A204.1 (cell line): ENCODE results near the gene NUS1.
A peak's percentile ranks its signal among the peaks of the same experiment; 100 is the strongest.
"Not testable (repeated sequence)": the region's sequence is repeated elsewhere in the genome, so short reads cannot be mapped to it uniquely, and the experiment has no call there.

Experiments used
- FAIRE-seq: peaks from 2 replicates; lab custom pipeline; 2012; peaks lifted over from hg19 to GRCh38; lab: Jason Lieb, UNC

NUS1 gene

DNA sequence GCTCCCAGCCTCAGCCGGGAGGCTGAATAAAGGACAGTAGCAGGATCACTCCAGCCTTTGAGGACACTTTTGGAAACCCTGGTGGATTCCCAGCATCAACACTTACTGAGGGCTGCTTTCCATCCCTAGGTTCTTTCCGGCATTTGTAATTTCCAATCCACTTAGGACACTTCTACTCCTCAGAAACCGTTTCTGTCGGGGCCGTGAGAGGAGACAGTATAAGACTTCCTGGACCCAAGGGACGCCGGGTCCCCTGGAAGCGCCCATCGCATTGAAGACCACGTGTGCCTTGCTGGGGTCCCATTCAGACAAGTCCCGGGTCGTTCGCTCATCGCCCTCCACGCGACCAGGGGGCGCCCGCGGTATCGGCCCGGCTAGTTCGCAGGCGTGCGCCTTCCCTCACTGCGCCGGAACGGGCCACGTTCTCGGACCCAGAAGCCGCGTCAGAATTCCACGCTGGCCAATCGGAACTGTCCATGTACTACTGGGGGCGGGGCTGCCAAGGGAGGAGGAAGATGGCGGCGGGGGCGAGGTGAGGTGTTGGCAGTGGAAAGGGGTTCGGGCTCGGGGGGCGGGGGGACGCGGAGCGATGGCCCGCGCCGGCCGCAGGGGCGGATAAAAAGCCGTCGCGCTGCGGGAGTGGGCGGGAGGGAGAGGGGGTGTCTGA lies at the start of gene NUS1:
Gene NUS1, plus strand, starts transcription at position 479 of the 667 bp plus-strand sequence. CDS start 202 bp downstream, outside the sequence.
- FAIRE-seq: peak; percentile 14

DNA sequence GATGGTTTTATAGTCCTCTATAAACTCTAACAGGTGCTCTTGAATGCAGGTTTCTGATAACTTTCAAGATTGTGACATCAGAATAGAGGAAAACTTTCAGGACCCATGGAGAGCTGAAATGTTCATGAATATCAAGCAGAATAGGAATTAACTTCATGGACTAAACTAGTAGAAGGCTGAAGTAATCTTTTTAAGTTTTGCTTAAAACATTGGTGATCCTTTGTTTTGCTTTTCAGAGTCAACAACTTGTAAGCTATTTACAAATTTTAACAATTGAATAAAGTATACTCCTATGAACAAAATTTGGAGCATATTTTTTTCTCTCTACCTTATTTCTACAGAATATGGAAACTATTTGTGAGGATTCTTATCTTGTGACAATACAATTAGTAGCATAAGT lies 47.7 kb upstream of the NUS1 start:
- no peak for FAIRE-seq

DNA sequence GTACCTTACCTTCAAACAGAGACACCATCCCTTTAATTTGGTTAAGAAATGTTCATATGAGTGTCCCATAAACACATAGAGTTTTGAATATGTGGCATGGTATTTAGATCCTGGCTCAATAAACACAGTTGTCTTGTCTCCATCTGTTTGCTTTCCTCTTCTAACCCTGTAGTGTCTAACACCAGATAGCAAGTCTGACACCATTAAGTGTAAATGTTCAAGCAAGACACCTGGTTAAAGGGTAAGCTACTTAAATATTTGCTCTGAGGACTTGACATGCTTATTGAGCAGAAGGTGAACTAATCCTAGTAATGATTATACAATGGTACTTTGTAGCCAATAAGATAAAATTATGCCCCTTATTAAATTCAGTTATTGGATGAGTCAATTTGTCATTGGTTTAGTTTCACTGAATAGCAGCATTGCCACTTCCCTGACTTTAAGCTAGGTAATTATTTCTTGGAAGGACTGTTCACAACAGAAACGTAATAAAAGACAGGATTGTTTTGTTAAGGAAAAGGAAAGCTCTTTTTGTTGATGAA lies 46.1 kb upstream of the NUS1 start:
- FAIRE-seq: no peak

DNA sequence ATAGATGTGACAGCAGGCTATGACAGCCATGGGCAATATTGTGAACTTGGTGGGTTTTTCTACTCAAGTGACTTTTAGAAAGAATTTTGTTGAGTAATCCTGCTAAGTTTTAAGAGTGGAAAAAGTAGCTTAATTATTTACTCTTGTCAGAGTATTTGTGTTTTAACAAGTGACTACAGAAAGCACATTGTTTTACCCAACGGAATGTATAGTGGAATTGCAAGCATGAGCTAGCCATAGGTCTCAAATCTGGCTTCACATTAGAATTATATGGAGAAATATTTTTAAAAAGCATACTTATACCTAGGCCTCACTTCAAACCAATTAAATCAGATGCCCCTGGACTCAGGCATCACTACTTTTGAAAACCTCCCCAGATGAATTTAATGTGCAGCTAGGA lies 37.5 kb upstream of the NUS1 start:
- no peak for FAIRE-seq

DNA sequence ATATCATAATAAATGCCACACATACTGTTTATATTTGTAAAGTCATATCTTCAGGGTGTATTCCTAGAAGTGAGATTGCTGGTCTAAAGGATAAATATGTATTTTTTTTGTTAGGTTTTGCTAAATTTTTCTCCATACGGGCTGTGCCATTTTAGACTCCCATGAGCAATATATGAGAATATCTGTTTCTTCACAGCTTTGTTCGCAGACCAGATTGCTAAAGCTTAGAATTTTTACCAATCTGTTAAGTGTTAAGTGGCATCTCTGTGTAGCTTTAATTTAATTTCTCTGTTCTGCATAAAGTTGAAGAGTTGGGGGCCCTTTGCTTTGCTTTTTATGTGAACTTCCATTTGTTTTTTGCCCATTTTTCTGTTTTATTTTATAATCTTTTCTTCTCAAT lies 32.3 kb upstream of the NUS1 start:
- no peak for FAIRE-seq

DNA sequence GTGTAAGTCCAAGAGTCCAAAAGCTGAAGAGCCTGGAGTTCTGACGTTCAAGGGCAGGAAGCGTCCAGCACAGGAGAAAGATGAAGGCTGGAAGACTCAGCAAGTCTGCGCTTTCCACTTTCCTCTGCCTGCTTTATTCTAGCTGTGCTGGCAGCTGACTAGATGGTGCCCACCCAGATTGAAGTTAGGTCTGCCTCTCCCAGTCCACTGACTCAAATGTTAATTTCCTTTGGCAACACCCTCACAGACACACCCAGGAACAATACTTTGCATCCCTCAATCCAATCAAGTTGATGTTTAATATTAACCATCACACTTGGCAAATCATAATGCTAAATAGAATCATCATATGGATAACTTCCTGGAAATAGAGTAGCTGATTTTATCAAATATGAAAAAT lies 23.3 kb upstream of the NUS1 start:
- not testable (repeated sequence) for FAIRE-seq

DNA sequence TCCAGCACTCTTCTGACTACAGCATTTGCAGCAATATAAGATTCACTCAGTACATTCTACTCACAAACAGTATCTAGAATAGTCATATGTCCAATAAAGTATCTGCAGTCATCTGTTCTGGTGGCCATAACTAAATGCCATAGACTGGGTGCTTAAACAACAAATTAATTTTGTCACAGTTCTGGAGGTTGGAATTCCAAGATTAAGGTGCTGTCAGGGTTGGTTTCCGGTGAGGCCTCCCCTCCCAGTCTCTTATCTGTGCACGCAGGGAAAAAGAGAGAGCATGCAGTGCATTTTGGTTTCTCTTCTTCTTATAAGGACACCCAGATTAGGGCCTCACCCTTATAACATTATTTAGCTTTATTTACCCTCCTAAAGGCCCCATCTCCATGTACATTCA lies 21.3 kb upstream of the NUS1 start:
- no peak for FAIRE-seq

DNA sequence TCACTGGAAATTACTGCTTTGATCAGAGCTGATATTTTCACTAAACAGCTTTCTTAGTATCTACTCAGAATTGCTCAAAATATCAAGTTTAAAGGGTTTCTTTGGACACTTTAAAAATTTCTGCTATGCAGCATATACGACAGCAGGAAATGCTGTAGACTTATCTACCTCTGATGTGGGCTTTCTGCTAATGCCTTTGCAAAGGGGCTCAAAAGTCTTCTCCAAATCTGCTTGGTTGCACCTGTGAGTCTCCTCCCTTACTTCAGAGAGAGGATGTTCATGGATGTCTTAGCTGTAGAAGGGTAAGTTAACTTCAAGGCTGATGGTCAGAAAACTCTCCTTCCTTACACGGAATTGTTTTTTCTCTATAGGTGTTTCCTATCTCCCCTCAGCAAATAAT lies 19.9 kb upstream of the NUS1 start:
- FAIRE-seq: no peak

DNA sequence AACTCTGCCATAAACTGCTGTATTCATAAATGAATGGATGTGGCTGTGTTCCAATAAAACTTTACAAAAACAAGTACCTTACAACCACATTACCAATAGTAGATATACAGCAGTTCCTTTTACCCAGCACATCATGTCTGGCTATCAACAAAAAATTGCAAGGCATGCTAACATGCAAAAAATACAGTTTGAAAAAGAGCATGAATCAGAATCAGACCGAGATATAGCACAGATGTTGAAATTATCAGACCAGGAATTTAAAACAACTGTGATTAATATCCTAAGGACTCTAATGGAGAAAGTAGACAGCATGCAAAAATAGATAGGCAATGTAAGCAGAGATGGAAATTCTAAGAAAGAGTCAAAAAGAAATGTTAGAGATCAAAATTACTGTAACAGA lies 8.4 kb upstream of the NUS1 start:
- no peak for FAIRE-seq

DNA sequence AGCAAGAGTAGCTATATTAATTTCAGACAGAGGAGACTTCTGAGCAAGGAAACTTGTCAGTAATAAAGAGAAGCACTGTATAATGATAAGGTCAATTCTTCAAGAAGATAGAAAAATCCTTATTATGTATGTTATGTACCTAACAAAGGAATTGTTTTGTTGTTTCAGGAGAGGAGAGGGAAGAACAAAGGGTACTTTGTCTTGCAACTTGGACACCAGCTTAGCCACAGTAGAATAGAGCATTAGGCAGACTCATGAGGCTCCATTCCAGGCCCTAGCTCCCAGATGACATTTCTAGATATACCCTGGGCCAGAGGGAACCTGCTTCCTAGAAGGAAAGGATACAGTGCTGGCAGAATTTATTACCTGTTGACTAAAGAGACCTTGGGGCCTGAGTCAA lies 6.5 kb upstream of the NUS1 start:
- FAIRE-seq: no peak

DNA sequence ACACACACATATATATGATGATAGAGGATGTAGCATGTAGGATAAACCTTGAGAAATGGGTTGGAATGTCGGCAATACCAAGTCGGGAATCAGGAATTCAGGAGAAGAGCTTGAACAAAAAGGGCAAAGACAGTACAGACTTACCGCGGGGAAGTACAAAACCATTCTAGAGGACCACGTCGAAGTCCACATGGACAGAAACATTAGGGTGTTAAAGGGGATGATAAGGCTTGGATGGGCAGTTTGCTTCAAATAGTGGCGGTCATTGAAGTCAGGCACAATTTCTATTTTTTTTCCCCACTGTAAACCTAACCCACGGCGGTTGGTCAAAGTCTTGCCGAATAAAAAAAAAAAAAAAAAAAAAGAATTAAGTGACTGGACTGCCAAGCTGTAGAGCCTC lies 766 bp upstream of the NUS1 start:
- FAIRE-seq: no peak

DNA sequence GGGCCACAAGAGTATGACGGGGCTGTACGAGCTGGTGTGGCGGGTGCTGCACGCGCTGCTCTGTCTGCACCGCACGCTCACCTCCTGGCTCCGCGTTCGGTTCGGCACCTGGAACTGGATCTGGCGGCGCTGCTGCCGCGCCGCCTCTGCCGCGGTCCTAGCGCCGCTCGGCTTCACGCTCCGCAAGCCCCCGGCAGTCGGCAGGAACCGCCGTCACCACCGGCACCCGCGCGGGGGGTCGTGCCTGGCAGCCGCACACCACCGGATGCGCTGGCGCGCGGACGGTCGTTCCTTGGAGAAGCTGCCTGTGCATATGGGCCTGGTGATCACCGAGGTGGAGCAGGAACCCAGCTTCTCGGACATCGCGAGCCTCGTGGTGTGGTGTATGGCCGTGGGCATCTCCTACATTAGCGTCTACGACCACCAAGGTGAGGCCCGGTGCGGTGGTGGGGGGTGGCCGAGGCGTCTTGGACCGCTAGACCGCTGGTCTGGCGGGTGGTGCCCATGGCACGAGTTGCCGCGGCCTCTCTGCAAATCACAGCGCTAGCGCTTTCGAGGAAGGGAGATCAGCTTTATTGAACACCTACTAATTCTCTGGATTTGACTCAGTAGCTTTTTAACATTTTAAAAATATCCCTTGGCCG lies 511 bp downstream of the NUS1 start:
- not testable (repeated sequence) for FAIRE-seq

DNA sequence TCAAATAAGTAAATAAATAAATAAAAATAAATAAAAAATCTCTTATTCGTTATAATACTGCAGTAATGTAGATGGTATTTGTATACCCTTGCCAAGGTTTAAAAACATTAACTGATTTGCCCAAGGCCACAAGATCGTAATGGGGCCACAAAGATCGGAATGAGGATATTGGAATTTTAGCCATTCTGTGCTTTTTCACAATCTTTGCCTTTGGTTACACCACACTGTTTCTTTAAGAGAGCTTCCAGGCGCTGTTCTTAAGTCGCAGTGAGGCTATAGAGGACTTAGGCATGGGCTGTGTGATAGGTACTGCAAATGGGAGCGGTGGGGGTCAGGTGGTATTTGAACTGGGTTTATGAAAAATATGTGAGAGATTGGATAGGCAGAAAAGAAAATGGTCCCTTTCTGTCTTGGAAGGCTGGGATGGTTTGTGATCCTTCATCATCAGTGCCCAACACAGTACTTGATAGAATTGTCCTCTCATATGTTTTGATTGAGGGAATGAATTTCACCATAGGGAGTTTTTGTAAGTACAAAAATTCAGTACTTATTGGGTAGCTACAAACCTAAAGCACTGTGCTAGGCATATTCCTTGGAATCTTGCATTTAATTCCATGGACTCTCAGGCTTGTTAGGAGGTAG lies 1.4 kb downstream of the NUS1 start:
- no peak for FAIRE-seq

DNA sequence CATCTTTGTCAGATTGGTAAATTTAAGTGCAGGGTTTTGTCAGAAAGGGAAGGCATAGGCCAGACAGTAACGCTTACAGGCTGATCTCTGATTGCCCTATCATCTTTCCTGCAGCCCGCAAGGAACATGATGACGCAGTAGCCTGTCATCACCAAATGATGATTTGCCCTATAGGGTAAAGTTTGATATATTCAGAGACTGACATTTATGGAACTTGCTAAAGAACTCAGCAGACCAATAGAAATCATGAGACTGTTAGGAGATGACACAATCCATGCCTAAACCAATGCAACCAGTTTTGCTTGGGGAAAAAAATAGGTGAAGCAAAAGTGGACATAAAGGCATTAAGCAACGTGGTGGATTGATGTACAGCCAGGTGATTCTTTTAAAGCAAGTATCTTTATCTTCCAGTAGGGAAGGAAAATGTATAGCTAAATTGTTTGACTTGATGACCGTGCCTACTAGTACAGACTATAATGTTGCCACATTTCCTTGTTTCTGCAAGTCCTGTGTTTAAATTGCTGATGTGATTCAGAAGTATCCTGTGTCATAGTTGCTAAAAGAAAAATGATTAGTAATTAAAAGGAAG lies 2.4 kb downstream of the NUS1 start:
- FAIRE-seq: no peak

DNA sequence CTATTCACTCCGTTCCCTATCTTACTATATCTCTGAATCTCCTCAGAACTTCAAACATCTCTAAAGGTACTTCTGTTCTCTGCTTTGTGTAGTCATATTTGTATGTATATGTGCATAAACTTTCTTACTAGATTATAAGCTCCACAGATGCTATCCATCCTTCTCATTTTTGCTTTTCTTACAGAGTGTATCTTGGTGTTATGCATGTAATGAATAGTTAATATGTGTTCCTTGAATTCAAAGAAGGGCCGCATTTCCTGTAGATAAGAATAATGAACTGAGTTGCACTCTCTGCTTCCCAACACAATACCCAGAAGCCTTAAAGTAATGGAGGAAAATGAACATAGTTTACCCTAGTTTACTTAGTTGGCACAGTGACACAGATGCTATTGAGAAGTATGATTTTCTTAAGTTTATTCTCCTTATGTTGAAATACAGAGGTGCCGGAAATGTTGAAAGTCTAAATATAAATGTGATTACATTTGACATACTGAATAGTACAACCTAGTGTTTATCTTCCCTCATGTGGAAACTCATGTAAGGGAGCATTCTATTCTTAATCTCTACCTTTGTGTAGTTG lies 6.0 kb downstream of the NUS1 start:
- FAIRE-seq: no peak

DNA sequence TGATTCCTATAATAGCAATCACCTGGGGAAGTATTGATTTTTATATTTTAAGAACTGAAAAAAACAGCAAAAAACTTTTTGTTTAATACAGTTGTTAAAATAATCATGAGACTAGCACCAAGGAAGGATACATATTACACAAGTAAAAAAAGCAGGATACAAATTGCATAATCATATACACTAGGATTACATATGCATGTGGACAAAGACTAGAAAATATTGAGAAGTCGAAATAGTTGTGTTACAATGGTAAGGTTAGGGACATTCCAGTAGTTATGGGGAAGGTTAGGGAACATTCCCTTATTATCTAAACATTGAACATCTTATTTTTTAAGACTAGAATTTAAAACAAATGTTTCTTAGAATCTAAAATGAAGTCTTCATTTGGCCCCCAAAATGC lies 9.5 kb downstream of the NUS1 start:
- no peak for FAIRE-seq

DNA sequence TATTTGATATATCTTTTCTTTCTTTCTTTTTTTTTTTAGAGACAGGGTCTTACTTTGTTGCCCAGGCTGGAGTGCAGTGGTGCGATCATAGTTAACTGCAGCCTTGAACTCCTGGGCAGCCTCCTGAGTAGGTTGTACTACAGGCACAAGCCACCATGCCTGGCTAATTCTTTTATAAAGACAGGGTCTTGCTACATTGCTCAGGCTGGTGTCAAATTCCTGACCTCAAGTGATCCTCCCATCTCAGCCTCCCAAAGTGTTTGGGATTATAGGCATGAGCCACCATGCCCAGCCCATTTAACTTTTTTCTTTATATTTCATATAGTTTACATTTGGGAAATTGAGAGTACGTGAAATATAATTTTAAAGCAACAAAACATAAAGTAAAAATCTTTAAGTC lies 10.1 kb downstream of the NUS1 start:
- FAIRE-seq: no peak

DNA sequence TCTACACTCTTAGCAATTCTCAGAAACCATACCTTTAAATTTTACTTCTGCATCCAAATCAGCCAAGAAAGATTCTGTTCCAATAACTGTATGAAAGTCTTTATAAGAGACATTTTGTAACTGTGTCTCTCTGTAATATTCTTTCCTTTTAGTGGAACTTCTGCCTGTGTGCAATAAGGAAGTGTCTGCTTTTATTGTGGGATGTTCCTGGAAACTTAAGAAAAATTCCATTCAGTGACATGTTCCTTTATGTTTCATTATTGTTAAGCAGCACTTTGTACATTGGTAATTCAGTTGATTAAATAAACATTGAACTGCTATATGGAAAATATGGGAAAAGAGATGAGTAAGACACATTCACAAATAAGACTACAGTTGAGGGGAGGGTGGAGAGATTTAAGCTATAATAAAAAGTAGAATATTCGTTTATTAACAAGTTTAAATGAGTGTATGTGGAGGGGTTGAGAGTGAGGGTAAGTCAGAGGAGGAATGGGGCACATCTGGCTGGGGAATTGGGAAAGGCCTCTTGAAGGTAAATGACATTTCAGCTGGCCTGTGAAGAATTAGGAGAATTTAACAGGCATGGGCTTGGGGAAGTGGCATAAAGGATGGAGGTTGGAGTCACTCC lies 11.9 kb downstream of the NUS1 start:
- no peak for FAIRE-seq

DNA sequence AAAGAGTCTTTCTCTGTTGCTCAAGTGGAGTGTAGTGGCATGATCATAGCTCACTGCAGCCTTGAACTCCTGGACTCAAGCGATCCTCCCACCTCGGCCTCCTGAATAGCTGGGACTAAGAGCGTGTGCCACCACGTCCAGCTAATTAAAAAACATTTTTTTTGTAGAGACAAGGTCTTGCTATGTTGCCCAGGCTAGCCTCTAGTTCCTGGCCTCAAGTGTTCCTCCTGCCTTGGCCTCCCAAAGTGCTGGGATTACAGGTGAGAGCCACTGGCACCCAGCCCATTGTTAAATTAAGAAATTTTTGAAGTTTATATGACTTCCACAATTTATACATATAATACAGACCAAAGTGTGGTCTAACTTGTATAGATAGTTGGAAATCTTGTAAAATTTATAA lies 14.3 kb downstream of the NUS1 start:
- FAIRE-seq: not testable (repeated sequence)

DNA sequence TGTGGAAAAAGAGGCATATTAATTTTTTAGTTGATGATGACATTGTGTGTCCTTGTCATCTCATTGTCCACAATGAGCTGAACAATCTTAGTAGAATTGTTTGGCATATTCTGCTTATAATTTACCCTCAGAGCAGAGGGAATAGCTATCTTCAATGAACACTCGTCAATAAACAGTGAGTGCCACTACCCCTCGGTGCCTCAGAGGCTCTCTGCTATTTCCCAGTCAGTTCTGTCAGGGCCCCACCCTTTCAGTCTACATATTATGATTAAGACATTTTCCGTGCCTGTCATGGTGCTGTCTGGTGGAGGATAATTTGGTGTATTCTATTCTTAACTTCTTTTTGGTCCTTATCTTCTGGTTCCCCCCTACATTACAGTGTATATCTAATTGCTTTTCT lies 31.2 kb downstream of the NUS1 start:
- FAIRE-seq: no peak

DNA sequence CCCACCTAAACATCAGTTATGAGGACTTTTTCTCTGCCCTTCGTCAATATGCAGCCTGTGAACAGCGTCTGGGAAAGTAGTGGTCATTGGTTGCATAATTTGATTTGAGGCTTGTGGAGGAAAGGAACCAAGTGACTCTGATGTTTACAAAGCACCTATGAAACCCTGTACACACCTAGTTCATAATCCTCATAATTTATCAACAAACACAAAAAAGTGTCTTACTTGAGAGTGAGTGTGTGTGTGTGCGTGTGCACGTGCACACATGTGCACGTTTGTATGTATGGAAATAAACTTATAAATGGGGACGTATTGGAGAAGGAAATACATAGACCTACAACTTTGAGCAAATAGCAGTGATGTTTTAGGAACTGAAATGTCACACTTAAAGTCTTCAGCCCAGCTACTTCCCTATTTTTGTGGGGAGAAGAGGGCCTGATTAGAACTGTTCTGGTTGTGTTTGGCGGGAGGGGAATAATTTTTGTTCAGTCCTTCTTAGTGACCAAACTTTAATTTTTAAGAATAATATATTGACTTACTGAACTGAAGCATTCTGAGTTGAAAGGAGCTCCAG lies 31.8 kb downstream of the NUS1 start:
- FAIRE-seq: not testable (repeated sequence)

DNA sequence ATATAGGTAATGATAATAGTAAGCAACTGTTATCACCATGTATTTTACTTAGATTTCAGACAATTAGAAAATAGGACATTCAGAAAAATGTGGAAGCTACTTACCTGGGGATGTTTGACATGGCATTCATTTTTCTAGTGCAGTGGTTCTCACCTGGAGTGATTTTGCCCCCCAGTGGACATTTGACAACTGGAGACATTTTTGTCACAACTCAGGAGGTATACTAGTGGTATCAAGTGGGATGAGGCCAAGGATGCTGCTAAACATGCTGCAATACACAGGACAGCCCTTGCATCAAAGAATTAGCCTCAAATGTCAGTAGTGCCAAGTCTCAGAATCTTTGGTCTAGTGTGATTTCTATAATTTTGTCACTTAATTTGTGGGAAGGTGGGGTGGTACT lies 36.1 kb downstream of the NUS1 start:
- FAIRE-seq: no peak
